ENCODE results near the gene C11orf24.
"Not testable (repeated sequence)": the region's sequence is repeated elsewhere in the genome, so short reads cannot be mapped to it uniquely, and the experiment has no call there.

Gene C11orf24

DNA sequence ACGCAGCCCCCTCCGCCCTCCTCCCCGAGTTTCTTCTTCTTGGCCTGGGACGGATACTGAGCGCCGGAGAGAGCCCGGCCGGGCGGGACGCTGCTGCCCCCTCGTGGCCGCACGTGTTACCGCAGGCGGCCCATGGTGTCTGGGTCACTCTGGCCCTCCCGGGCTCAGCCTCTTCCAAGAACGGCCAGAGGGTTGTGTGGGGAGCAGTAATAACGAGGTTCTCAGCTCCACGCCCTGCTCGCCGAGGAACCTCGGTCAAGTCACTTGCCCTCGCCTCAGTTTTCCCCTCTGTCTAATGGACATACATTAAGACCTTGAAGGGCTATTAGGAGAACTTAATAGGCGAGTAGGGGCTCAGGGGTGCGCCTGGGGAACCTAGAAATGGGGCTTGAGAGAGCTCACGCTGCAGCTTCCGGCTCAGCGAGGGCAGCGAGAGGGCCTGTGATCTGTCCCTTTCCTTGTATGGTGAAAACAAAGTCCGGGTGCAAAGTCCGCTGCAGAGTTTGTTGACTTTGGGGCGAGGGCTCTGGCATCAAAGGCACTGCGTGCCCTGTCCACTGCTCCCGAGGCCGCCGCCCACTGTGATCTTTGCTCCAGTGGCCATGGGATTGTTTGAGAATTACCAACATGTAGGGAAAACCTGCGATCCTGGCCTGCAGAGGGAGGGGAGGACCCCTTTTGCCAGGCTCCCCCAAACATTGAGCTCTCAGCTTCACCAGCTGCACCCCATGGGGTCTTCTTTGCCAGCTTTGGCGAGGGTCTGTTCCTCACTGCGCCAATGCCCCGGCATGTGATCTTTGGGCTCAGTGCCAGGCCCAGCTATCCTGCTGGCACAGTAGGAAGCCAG is 26.3 kb upstream of the C11orf24 start:
- no peak overlapping the region for H3K27ac ChIP-seq (ENCODE audit: low read depth, low read length)
- no peak overlapping the region for H3K9ac ChIP-seq (ENCODE audit: low read depth, low read length)
- WGBS: 44% methylated on average over 40 of the region's 40 CpGs
- H3K27me3 ChIP-seq (ENCODE audit: insufficient read depth, low read length): no peaks in the 10 kb centered on the region
- no peaks in the 10 kb centered on the region for H3K36me3 ChIP-seq (ENCODE audit: insufficient read depth, low read length)
- H3K4me1 ChIP-seq (ENCODE audit: insufficient read depth, low read length): no peaks in the 10 kb centered on the region
- H3K4me3 ChIP-seq (ENCODE audit: low read length): no peak overlapping the region
- no peaks in the 10 kb centered on the region for H3K9me3 ChIP-seq (ENCODE audit: insufficient read depth, low read depth, low read length)

DNA sequence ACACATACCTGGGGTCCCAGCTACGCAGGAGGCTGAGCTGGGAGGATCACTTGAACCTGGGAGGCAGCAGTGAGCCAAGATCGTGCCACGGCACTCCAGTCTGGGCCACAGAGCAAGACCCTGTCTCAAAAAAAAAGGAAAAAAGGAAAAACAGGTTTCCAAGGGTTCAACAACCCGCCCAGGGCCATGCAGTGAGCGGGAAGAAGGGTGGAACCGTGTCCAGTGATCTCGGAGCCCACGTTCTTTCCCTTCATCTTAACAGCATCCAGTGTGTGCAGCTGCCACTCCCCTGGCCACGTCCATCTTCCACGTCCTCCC is 25.7 kb upstream of the C11orf24 start:
- H3K9me3 ChIP-seq (ENCODE audit: insufficient read depth, low read depth, low read length): no peaks in the 10 kb centered on the region
- no peak overlapping the region for H3K9ac ChIP-seq (ENCODE audit: low read depth, low read length)
- 52% methylated on average over 10 of the region's 10 CpGs for WGBS
- H3K36me3 ChIP-seq (ENCODE audit: insufficient read depth, low read length): no peaks in the 10 kb centered on the region
- H3K27me3 ChIP-seq (ENCODE audit: insufficient read depth, low read length): no peaks in the 10 kb centered on the region
- H3K27ac ChIP-seq (ENCODE audit: low read depth, low read length): no peak overlapping the region
- no peak overlapping the region for H3K4me3 ChIP-seq (ENCODE audit: low read length)
- H3K4me1 ChIP-seq (ENCODE audit: insufficient read depth, low read length): no peaks in the 10 kb centered on the region

DNA sequence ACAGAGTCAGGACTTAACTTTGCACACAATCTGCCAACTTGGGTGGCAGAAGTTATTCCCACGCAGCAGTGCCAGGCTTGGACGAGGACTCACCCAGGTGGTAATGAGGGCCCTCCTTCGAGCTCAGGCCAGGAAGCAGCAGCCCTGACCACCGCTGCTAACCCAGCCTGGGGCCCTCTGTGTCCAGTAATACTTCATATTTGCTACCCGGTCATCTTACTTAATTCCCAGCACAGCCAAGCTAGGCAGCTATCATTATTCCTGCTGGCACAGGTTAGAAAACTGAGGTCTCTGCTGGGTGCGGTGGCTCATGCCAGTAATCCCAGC is 25.2 kb upstream of the C11orf24 start:
- Histone ChIP-seq H3K9me3 (ENCODE audit: insufficient read depth, low read depth, low read length) (no peaks in the 10 kb centered on the region), H3K9ac (ENCODE audit: low read depth, low read length) (no peak overlapping the region), H3K4me1 (ENCODE audit: insufficient read depth, low read length) (no peaks in the 10 kb centered on the region), H3K27me3 (ENCODE audit: insufficient read depth, low read length) (no peaks in the 10 kb centered on the region), H3K36me3 (ENCODE audit: insufficient read depth, low read length) (no peaks in the 10 kb centered on the region), H3K4me3 (ENCODE audit: low read length) (no peak overlapping the region), H3K27ac (ENCODE audit: low read depth, low read length) (no peak overlapping the region)
- 93% methylated on average over 6 of the region's 6 CpGs for WGBS

DNA sequence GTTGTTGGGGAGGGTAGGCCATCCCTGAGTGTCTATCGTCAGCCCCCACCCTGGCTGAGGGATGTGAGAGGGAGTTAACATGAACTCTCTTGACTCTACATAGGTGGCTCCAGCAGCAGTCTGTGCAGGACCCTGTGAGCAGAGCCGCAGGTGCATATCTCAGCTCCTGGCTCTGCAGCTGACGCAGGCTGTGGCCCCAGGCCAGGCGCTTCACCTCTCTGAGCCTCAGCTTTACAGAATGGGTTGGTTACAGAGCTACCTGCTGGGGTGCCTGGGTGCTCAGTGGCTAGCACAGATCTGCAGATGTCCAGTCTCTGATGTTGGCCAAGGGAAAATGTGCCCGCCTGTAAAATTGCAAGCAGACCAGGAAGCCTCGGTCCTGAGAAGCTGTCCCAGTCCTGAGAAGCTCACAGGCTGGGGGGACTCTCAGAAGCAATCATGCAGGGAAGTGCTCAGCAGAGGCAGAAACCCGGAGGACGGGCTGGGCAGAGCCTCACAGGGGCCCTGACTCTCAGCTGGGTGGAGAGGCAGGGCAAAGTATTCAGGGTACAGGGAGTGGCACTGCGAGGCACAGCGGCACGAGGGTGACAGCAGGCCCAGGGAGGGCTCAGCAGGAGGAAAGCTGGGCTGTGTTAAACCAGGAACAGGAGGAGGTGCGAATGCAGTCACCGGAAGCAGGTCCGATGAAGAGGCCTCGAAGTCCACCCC is 24.7 kb upstream of the C11orf24 start:
- H3K9me3 ChIP-seq (ENCODE audit: insufficient read depth, low read depth, low read length): no peaks in the 10 kb centered on the region
- 90% methylated on average over 15 of the region's 15 CpGs for WGBS
- no peak overlapping the region for H3K4me3 ChIP-seq (ENCODE audit: low read length)
- H3K36me3 ChIP-seq (ENCODE audit: insufficient read depth, low read length): no peaks in the 10 kb centered on the region
- no peaks in the 10 kb centered on the region for H3K27me3 ChIP-seq (ENCODE audit: insufficient read depth, low read length)
- no peak overlapping the region for H3K9ac ChIP-seq (ENCODE audit: low read depth, low read length)
- H3K27ac ChIP-seq (ENCODE audit: low read depth, low read length): no peak overlapping the region
- H3K4me1 ChIP-seq (ENCODE audit: insufficient read depth, low read length): no peaks in the 10 kb centered on the region

DNA sequence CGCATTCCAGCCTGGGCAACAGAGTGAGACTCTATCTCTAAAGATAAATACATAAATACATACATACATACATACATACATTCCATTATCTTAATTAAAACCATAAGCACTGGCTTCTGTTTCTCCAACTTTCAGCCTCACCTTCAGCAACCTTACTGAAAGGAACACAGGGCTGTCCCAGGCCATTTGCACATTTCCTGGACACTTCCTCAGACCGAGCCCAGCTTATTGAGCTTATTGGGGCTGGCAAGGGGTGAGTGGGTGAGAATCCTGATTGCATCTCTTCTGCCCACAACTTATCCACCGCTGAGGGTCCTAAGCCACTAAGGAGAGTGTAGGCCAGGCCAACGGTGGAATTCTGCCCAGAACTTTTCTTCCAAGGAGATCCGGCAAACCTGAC is 24.2 kb upstream of the C11orf24 start:
- no peak overlapping the region for H3K4me3 ChIP-seq (ENCODE audit: low read length)

DNA sequence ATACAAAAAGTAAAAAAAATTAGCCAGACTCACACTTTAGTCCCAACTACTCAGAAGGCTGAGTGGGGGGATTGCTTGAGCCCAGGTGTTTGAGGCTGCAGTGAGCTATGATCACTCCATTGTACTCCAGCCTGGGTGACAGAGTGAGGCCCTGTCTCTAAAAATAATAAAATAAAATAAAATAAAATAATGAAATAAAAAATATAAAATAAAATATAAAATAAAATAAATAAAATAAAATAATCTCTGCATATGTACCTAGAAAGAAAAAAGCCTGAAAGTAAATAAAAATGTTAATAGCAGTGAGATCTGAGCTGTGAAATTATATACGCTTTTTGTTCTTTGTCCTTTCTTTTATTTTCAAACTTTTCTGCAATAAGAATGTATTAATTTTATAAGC is 23.5 kb upstream of the C11orf24 start:
- Histone ChIP-seq H3K27me3 (ENCODE audit: insufficient read depth, low read length) (no peaks in the 10 kb centered on the region), H3K36me3 (ENCODE audit: insufficient read depth, low read length) (no peaks in the 10 kb centered on the region), H3K4me1 (ENCODE audit: insufficient read depth, low read length) (no peaks in the 10 kb centered on the region), H3K27ac (ENCODE audit: low read depth, low read length) (no peak overlapping the region), H3K9me3 (ENCODE audit: insufficient read depth, low read depth, low read length) (no peaks in the 10 kb centered on the region), H3K4me3 (ENCODE audit: low read length) (no peak overlapping the region), H3K9ac (ENCODE audit: low read depth, low read length) (no peak overlapping the region)
- no CpG with 5 or more reads among the region's 1 CpG for WGBS

More for the DNA sequence above, 24.2 kb upstream of the C11orf24 start:
- Histone ChIP-seq H3K27me3 (ENCODE audit: insufficient read depth, low read length) (no peaks in the 10 kb centered on the region), H3K36me3 (ENCODE audit: insufficient read depth, low read length) (no peaks in the 10 kb centered on the region), H3K27ac (ENCODE audit: low read depth, low read length) (no peak overlapping the region), H3K9me3 (ENCODE audit: insufficient read depth, low read depth, low read length) (no peaks in the 10 kb centered on the region), H3K4me1 (ENCODE audit: insufficient read depth, low read length) (no peaks in the 10 kb centered on the region), H3K9ac (ENCODE audit: low read depth, low read length) (no peak overlapping the region)
- WGBS: 95% methylated on average over 4 of the region's 5 CpGs

DNA sequence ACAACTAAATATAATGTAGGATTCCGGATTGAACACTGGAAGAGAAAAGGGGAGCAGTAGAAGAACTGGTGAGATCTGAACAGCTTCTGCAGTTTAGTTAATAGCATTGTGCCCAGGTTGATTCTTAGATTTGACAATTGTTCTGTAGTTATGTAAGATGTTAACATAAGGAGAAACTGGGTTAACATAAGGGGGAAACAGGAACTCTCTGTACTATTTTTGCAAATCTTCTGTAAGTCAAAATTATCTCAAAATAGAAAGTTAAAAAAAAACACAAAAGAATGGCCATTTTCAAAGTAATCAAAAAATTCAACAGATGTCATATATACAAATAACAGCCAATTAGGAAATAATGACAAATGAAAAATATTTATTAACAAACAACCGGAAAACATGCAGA is 21.9 kb upstream of the C11orf24 start:
- WGBS: 95% methylated on average over 1 of the region's 2 CpGs

DNA sequence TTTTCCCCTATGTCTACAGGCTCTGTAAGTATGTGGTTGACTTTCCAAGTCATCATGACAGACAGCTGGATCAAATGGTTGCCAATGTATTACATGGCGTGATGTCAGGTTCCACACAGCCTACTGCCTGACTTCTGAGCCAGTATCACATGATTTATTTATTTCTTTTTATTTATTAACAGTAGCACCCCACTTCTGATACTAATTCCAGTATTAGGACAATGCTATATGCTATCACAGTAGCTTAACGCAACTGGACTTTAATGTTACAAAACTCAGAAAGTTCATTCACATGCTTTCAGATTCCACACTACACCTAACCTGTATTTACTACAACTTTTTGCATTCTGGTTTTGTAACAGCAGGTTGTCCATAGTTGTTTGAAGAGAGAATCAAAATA is 17.7 kb upstream of the C11orf24 start:
- H3K4me1 ChIP-seq (ENCODE audit: insufficient read depth, low read length): no peaks in the 10 kb centered on the region
- 98% methylated on average over 2 of the region's 2 CpGs for WGBS
- no peak overlapping the region for H3K9ac ChIP-seq (ENCODE audit: low read depth, low read length)
- H3K9me3 ChIP-seq (ENCODE audit: insufficient read depth, low read depth, low read length): peaks cover 11% of the 10 kb centered on the region
- H3K27me3 ChIP-seq (ENCODE audit: insufficient read depth, low read length): no peaks in the 10 kb centered on the region
- H3K27ac ChIP-seq (ENCODE audit: low read depth, low read length): no peak overlapping the region
- H3K36me3 ChIP-seq (ENCODE audit: insufficient read depth, low read length): no peaks in the 10 kb centered on the region
- no peak overlapping the region for H3K4me3 ChIP-seq (ENCODE audit: low read length)

More for the DNA sequence above, 21.9 kb upstream of the C11orf24 start:
- no peak overlapping the region for H3K9ac ChIP-seq (ENCODE audit: low read depth, low read length)
- H3K9me3 ChIP-seq (ENCODE audit: insufficient read depth, low read depth, low read length): peaks cover 11% of the 10 kb centered on the region
- H3K4me1 ChIP-seq (ENCODE audit: insufficient read depth, low read length): no peaks in the 10 kb centered on the region
- no peaks in the 10 kb centered on the region for H3K27me3 ChIP-seq (ENCODE audit: insufficient read depth, low read length)
- H3K36me3 ChIP-seq (ENCODE audit: insufficient read depth, low read length): no peaks in the 10 kb centered on the region
- no peak overlapping the region for H3K4me3 ChIP-seq (ENCODE audit: low read length)
- no peak overlapping the region for H3K27ac ChIP-seq (ENCODE audit: low read depth, low read length)

DNA sequence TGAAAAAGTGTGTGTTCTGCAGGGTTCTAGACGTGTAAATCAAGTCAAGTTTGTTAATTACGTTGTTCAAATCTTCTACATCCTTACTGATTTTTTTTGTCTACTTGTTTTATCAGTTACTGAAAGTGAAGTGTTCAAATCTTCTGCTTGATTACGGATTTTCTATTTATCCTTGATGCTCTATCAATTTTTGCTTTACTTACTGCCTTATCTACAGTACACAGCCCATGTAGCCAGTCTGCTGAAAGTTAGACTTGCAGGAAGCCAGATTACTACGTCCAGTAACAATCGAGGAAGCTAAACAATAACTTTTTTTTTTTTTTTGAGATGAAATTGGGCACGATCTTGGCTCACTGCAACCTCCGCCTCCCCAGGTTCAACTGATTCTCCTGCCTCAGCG is 15.6 kb upstream of the C11orf24 start:
- WGBS: 91% methylated on average over 8 of the region's 8 CpGs
- Histone ChIP-seq H3K9me3 (ENCODE audit: insufficient read depth, low read depth, low read length) (peaks cover 11% of the 10 kb centered on the region), H3K9ac (ENCODE audit: low read depth, low read length) (no peak overlapping the region), H3K4me1 (ENCODE audit: insufficient read depth, low read length) (no peaks in the 10 kb centered on the region), H3K4me3 (ENCODE audit: low read length) (no peak overlapping the region), H3K27ac (ENCODE audit: low read depth, low read length) (no peak overlapping the region), H3K27me3 (ENCODE audit: insufficient read depth, low read length) (no peaks in the 10 kb centered on the region), H3K36me3 (ENCODE audit: insufficient read depth, low read length) (no peaks in the 10 kb centered on the region)

DNA sequence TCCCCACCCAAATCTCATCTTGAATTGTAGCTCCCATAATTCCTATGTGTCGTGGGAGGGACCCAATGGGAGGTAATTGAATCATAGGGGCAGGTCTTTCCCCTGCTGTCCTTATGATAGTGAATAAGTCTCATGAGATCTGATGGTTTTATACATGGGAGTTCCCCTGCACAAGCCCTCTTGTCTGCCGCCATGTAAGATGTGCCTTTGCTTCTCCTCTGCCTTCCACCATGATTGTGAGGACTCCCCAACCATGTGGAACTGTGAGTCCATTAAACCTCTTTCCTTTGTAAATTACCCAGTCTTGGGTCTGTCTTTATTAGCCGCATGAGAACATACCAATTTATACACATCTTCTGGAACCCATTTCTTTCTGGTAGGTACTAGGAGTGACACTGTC is 12.8 kb upstream of the C11orf24 start:
- not testable (repeated sequence) for H3K9me3 ChIP-seq (ENCODE audit: insufficient read depth, low read depth, low read length); H3K27ac ChIP-seq (ENCODE audit: low read depth, low read length); H3K36me3 ChIP-seq (ENCODE audit: insufficient read depth, low read length); H3K4me3 ChIP-seq (ENCODE audit: low read length); H3K9ac ChIP-seq (ENCODE audit: low read depth, low read length); H3K4me1 ChIP-seq (ENCODE audit: insufficient read depth, low read length); H3K27me3 ChIP-seq (ENCODE audit: insufficient read depth, low read length)
- 87% methylated on average over 3 of the region's 3 CpGs for WGBS

DNA sequence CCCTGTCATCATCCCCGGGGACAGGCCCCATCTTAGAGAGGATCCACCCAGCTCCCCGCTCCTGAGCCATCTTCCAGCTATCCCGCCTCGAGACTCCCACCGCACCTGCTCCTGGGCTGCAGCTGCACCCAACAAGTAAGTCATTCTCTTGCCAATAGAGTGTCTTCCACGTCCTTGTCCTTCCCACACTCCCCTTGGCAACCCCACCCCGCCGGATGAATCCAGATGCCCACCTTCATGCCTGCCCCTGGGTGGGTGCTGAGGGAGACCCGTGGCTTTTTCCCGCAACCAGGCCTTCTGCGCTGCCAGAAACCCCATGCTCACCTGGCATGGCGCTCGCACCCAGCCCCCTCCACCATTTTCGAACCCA is 11.1 kb upstream of the C11orf24 start:
- Histone ChIP-seq H3K9me3 (ENCODE audit: insufficient read depth, low read depth, low read length) (no peaks in the 10 kb centered on the region), H3K4me3 (ENCODE audit: low read length) (no peak overlapping the region), H3K4me1 (ENCODE audit: insufficient read depth, low read length) (no peaks in the 10 kb centered on the region), H3K27ac (ENCODE audit: low read depth, low read length) (no peak overlapping the region), H3K27me3 (ENCODE audit: insufficient read depth, low read length) (no peaks in the 10 kb centered on the region), H3K9ac (ENCODE audit: low read depth, low read length) (no peak overlapping the region), H3K36me3 (ENCODE audit: insufficient read depth, low read length) (no peaks in the 10 kb centered on the region)
- 95% methylated on average over 14 of the region's 14 CpGs for WGBS

Measured in HUES64 (cell line).